ENCODE results near the gene GCA. TPM values are rescaled to one million over a fixed set of nuclear protein-coding genes. Genes with fewer than 3 reads are reported as not detected.

Gene GCA
- total RNA-seq, 1 donor, result 3.3 TPM

DNA sequence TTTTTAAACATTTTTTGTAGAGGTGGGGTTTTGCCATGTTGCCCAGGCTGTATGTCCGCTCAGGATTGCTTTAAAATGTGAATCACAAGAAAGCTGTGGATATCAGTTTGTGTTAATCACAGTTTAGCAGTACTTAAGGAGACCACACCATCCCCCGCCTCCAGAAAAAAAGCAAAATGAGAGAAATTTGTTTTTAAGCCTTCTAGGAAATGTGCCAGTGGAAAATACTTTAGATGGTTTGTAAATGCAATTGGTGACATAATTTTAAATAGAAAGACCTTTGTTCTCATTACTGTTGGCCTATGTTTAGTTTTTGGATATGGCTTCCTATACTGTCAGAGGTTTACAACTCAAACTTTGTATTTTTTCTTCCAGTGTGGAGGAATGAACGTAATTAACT lies 27.0 kb downstream of the GCA start:
- H3K9me3 ChIP-seq (ENCODE audit: low read depth, low read length), result no peaks in the 10 kb centered on the region
- no peaks in the 10 kb centered on the region for H4K20me1 ChIP-seq (ENCODE audit: insufficient read depth, low read length)
- H3K79me2 ChIP-seq (ENCODE audit: insufficient read depth, low read length), result no peaks in the 10 kb centered on the region
- no peak for DNase-seq (ENCODE audit: insufficient read length, low spot score, missing footprints)
- H3K27ac ChIP-seq (ENCODE audit: low read depth, low read length), result no peak overlapping the region
- no peaks in the 10 kb centered on the region for H3K36me3 ChIP-seq (ENCODE audit: insufficient read depth, low read length)
- H3K27me3 ChIP-seq (ENCODE audit: insufficient read depth, low read length), result no peaks in the 10 kb centered on the region
- H3K4me3 ChIP-seq (ENCODE audit: insufficient read depth, low read length), result no peak overlapping the region
- no peak overlapping the region for H2AFZ ChIP-seq (ENCODE audit: low read length)
- TF ChIP-seq, protein P1, sequence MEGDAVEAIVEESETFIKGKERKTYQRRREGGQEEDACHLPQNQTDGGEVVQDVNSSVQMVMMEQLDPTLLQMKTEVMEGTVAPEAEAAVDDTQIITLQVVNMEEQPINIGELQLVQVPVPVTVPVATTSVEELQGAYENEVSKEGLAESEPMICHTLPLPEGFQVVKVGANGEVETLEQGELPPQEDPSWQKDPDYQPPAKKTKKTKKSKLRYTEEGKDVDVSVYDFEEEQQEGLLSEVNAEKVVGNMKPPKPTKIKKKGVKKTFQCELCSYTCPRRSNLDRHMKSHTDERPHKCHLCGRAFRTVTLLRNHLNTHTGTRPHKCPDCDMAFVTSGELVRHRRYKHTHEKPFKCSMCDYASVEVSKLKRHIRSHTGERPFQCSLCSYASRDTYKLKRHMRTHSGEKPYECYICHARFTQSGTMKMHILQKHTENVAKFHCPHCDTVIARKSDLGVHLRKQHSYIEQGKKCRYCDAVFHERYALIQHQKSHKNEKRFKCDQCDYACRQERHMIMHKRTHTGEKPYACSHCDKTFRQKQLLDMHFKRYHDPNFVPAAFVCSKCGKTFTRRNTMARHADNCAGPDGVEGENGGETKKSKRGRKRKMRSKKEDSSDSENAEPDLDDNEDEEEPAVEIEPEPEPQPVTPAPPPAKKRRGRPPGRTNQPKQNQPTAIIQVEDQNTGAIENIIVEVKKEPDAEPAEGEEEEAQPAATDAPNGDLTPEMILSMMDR (IDR thresholded peaks at IDR 0.05; ENCODE audit: extremely low read depth, low read depth, low read length), result no peak
- H3K4me1 ChIP-seq (ENCODE audit: insufficient read depth, low read length), result no peaks in the 10 kb centered on the region
- no peak overlapping the region for H3K4me2 ChIP-seq (ENCODE audit: insufficient read depth, low read length)

DNA sequence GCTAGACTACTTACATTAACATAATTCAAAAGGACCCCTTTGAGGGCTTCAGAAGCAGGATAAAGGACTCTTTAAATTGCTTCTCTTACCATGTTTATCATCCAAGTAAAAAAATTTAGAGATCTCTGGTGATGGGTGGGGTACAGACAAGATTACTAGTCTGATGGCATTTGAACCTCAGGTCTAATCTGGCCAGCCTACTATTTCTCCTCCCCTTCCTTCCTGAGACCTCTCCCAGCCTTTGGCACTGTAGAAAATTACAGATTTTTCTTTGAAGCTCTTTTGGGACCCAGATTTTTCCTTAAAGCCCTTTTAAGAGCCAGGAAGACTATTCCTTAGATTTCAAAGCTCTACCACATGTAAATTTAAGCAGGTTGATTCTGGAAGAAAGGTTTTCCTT lies 28.9 kb downstream of the GCA start:
- Histone ChIP-seq H3K79me2 (ENCODE audit: insufficient read depth, low read length) (no peaks in the 10 kb centered on the region), H3K27ac (ENCODE audit: low read depth, low read length) (no peak overlapping the region), H3K36me3 (ENCODE audit: insufficient read depth, low read length) (no peaks in the 10 kb centered on the region), H3K9me3 (ENCODE audit: low read depth, low read length) (no peaks in the 10 kb centered on the region), H2AFZ (ENCODE audit: low read length) (no peak overlapping the region), H3K27me3 (ENCODE audit: insufficient read depth, low read length) (no peaks in the 10 kb centered on the region), H3K4me2 (ENCODE audit: insufficient read depth, low read length) (no peak overlapping the region), H3K4me3 (ENCODE audit: insufficient read depth, low read length) (no peak overlapping the region), H4K20me1 (ENCODE audit: insufficient read depth, low read length) (no peaks in the 10 kb centered on the region), H3K4me1 (ENCODE audit: insufficient read depth, low read length) (no peaks in the 10 kb centered on the region)
- DNase-seq (ENCODE audit: insufficient read length, low spot score, missing footprints), result no peak
- TF ChIP-seq, protein P1 (IDR thresholded peaks at IDR 0.05; ENCODE audit: extremely low read depth, low read depth, low read length), result no peak

DNA sequence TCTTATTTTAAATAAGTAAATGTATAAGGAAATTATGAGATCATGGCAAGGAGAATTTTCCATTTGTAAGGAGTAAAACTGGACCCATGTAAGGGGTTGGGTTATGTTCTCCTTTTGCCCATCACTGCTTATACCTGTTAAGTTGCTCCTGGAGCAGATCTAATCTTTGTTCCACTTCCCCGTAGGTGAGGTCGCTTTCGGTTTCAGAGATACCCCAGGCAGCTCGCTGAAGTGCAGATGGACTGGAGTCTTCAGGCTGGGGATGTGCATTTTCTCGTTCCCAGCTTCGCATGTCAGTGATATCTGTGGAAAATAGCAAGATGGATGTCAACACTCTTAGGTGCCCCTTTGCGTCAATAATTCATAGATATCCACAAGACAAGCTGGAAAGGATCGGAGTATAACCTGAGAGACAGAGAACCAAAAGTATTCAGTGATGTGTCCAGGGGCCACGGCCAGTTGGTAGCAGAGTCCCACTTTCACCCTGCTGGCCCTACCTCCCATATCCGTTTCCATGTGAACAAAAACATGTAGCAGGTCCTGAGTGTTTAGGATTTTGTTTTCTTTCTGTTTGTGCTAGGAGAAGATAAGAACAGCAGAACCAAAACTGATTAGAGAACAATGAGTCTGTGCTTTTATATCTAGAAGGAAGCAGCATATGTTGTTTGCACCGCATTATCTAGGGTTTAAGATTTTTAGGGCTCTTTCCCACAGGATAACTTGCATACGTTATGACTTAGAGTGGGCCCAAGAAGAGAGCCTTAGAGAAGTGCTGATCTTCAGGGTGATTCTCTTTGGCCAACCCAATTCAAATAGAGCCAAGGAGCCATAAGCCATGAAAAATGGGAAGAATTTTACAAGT lies 36.0 kb downstream of the GCA start:
- H3K4me2 ChIP-seq (ENCODE audit: insufficient read depth, low read length), result no peak overlapping the region
- no peak overlapping the region for H3K4me3 ChIP-seq (ENCODE audit: insufficient read depth, low read length)
- H3K27ac ChIP-seq (ENCODE audit: low read depth, low read length), result no peak overlapping the region
- H3K9me3 ChIP-seq (ENCODE audit: low read depth, low read length), result no peaks in the 10 kb centered on the region
- no peaks in the 10 kb centered on the region for H3K79me2 ChIP-seq (ENCODE audit: insufficient read depth, low read length)
- no peaks in the 10 kb centered on the region for H4K20me1 ChIP-seq (ENCODE audit: insufficient read depth, low read length)
- no peak overlapping the region for H2AFZ ChIP-seq (ENCODE audit: low read length)
- no peaks in the 10 kb centered on the region for H3K4me1 ChIP-seq (ENCODE audit: insufficient read depth, low read length)
- TF ChIP-seq, protein P1 (IDR thresholded peaks at IDR 0.05; ENCODE audit: extremely low read depth, low read depth, low read length), result no peak
- H3K36me3 ChIP-seq (ENCODE audit: insufficient read depth, low read length), result no peaks in the 10 kb centered on the region
- no peak for DNase-seq (ENCODE audit: insufficient read length, low spot score, missing footprints)
- H3K27me3 ChIP-seq (ENCODE audit: insufficient read depth, low read length), result no peaks in the 10 kb centered on the region

DNA sequence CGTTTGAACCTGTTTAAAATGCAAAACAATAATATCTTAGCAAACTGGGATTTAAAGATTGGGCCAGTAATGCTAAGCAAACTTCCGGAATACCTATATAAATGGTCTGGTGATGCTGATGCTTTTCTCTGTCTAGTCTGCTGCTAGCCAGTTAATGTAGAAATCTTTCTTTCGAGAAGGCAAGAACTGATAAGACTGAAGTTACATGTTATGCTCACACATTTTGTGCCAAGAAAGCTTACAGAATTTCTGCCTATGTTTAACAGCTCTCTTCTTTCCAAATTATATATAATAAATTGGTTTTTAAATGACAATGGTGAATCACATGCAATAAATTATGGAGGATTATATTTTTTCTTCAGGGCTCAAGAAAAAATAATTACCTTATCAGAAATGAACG lies 37.9 kb downstream of the GCA start:
- no peak overlapping the region for H3K4me2 ChIP-seq (ENCODE audit: insufficient read depth, low read length)
- no peak overlapping the region for H2AFZ ChIP-seq (ENCODE audit: low read length)
- H3K9me3 ChIP-seq (ENCODE audit: low read depth, low read length), result no peaks in the 10 kb centered on the region
- no peak overlapping the region for H3K27ac ChIP-seq (ENCODE audit: low read depth, low read length)
- TF ChIP-seq, protein P1 (IDR thresholded peaks at IDR 0.05; ENCODE audit: extremely low read depth, low read depth, low read length), result no peak
- H3K79me2 ChIP-seq (ENCODE audit: insufficient read depth, low read length), result no peaks in the 10 kb centered on the region
- no peaks in the 10 kb centered on the region for H3K36me3 ChIP-seq (ENCODE audit: insufficient read depth, low read length)
- no peak for DNase-seq (ENCODE audit: insufficient read length, low spot score, missing footprints)
- H4K20me1 ChIP-seq (ENCODE audit: insufficient read depth, low read length), result no peaks in the 10 kb centered on the region
- no peaks in the 10 kb centered on the region for H3K27me3 ChIP-seq (ENCODE audit: insufficient read depth, low read length)
- no peak overlapping the region for H3K4me3 ChIP-seq (ENCODE audit: insufficient read depth, low read length)
- H3K4me1 ChIP-seq (ENCODE audit: insufficient read depth, low read length), result no peaks in the 10 kb centered on the region
